Measurements from ENCODE around the gene SDSL.

DNA sequence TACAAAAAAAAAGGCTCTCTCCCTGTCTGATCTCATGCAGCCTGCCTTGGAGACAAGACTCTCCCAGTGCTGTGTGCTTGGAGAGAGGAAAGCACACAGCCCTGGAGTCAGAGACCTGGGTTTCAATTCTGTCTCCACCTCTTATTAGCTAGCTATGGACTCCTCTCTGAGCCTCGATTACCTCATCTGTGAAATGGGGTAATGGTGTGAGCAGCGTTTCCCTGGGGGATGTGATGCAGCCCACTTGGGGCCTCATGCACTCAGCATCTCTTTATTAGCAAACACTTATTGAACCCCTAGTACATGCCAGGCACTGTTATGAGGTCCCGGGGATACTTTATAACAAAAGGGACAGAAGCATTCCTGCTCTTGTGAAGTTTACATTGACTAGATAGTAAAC, 31.0 kb upstream of the SDSL start:
- TF ChIP-seq EZH2 (IDR thresholded peaks at IDR 0.05; ENCODE audit: low read depth, unreplicated experiment) (no peak), POLR2AphosphoS5 (IDR thresholded peaks at IDR 0.05; ENCODE audit: low read depth) (no peak)
- TF ChIP-seq, protein P1, sequence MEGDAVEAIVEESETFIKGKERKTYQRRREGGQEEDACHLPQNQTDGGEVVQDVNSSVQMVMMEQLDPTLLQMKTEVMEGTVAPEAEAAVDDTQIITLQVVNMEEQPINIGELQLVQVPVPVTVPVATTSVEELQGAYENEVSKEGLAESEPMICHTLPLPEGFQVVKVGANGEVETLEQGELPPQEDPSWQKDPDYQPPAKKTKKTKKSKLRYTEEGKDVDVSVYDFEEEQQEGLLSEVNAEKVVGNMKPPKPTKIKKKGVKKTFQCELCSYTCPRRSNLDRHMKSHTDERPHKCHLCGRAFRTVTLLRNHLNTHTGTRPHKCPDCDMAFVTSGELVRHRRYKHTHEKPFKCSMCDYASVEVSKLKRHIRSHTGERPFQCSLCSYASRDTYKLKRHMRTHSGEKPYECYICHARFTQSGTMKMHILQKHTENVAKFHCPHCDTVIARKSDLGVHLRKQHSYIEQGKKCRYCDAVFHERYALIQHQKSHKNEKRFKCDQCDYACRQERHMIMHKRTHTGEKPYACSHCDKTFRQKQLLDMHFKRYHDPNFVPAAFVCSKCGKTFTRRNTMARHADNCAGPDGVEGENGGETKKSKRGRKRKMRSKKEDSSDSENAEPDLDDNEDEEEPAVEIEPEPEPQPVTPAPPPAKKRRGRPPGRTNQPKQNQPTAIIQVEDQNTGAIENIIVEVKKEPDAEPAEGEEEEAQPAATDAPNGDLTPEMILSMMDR (conservative IDR thresholded peaks at IDR 0.05; ENCODE audit: low read depth in 2 of 2), result no peak

All from GM23338 (cell line).